ENCODE results near the gene GRAMD2B.

Gene GRAMD2B

GRCh38 chr5:126480824-126481223, 57.6 kb downstream of the GRAMD2B start:
- no peak for DNase-seq (ENCODE audit: low read depth in 2 of 2)

DNA sequence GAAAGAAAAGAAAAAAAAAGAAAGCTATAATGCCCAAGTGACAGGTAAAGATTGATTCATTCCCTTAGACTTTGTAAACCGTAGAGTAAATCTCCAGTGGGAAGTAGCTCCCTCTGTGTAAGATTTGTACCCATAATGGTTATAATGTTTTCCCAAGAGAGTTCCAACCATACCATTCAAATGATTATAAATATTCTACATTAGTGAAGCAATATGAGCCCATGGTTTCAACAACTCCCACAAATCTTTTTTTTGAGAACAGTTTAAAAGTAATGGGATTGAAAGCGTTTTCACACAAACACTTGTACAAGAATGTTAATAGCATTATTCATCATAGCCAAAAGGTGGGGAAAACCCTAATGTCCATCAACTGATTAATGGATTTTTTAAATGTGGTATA, 58.0 kb downstream of the GRAMD2B start:
- DNase-seq (ENCODE audit: low read depth in 2 of 2), result no peak

- no peak for DNase-seq (ENCODE audit: low read depth in 2 of 2)
These were observed 59.4 kb downstream of the GRAMD2B start for GRCh38 chr5:126482591-126482990.

GRCh38 chr5:126483156-126483555, 59.9 kb downstream of the GRAMD2B start:
- no peak for DNase-seq (ENCODE audit: low read depth in 2 of 2)

DNA sequence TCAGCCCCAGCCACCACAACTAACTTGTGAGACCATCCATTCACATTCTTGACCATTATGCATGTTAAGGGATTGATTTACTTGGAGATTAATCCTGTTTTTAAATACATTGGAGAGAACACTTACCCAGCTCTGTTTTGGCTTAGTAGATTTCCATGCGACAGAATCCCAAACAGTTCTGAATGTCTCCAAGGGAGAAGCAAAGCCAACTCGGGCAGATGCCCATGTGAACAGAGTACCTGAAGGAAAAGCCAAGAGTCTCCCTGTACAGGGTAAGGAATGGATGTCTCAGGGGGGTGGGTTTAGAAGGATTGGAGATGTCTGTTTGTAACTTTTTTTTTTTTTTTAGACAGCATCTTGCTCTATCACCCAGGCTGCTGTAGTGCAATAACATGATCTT, 61.0 kb downstream of the GRAMD2B start:
- DNase-seq (ENCODE audit: low read depth in 2 of 2), result no peak

DNA sequence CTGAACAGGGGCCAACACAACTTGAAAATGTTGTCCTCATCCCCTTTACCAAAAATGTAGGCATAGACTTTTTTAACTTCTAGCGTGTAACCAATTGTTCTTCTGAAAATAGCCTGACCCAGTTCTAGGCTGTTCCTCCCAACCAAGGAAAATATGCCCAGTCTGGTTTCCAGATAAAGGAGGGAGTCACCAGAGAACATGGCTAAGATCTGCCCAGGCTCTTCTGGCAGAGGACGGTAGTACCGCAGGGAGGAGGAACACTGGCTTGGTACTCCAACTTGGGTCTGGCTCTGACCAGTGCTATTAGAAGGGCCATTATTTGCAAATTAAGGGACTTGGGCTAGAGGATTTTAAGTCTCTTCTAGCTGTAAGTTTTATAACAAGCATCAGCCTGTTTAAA, 63.1 kb downstream of the GRAMD2B start:
- no peak for DNase-seq (ENCODE audit: low read depth in 2 of 2)

- no peak for DNase-seq (ENCODE audit: low read depth in 2 of 2)
These were observed 64.4 kb downstream of the GRAMD2B start for GRCh38 chr5:126487596-126487995.

DNA sequence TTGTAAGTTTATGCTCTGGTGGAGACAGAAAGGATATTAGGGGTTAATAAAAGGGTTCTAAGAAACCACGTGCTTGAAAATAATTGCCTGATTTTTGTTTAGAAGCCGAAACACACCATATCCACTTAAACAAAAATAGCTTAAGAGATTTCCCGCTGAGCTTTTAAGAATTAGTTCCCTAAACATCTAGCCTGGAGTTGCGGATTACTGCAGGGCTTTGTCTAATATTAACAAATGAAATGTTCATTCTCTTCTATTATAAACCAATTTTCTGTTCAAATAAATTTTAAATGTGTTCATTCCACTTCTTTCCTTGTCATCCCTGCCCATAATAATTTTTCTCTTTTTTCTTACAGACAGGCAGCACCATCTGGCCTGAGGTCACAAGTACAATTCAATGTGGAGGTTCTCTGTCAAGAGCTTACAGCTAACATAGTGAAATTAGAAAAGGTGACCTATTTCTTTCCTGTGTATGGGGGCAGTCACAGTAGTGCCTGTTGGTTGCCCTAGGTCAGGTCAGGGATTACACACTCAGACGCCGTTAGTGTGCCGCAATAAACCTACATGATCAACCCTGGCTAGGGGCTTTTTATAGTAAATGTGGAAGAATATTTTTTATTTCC, 65.3 kb downstream of the GRAMD2B start:
- no peak for DNase-seq (ENCODE audit: low read depth in 2 of 2)

DNA sequence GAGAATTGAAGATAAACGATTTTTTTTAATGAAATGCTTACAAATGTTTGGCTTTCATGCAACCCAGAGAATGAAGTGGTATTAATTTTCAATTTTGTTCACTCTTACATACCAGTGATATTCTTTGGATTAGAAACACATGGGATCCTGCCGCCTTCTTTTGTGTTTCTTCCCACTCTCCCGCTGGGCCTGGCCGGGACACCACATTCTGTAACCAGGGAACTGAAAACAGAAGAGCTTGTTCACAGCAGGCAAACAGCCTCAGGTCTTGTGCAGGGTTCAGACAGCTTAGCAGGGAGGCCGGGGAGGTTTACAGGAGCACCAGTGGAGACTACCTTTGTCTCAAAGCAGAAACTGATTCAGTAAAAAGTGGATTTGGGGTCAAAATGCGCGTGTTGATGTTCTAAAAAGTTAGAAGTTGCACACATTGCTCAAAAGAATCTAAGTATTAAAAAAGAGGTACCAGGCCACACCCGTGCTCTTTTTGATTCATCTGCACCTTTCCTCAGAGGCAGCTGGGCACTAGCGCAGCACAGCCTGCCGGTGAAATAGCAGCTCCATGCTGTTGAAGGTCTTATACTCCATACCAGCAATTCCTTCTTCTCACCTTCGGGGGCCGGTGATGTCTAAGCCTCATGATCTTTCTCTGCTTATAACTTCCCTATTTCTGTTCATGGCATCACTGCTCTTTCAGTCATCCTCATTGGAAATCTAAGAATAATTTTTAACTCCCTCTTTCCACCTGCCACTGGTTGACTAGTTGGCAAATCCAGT, 67.1 kb downstream of the GRAMD2B start:
- no peak for DNase-seq (ENCODE audit: low read depth in 2 of 2)

DNA sequence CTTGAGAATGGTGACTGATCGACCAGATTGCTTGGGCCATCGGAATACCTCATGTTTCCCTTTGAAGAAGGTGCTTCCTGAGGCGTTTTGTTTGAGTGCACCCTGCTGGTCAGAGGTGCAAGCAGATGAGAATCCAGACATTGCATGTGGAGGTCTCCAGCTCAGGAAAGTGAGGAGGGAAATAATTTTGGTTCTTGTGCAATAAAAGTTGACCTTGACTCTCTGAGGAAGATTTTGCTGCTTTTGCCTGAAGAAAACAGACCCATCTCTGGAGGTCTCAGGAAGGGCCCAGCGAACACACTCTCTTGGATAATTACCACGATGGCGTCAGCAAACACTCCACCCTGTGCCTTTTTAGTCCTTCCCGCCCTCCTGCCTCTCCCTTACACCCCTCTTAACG, 69.7 kb downstream of the GRAMD2B start:
- DNase-seq (ENCODE audit: low read depth in 2 of 2), result no peak

- no peak for DNase-seq (ENCODE audit: low read depth in 2 of 2)
These were observed 71.2 kb downstream of the GRAMD2B start for GRCh38 chr5:126494393-126494792.

- no peak for DNase-seq (ENCODE audit: low read depth in 2 of 2)
These were observed 74.3 kb downstream of the GRAMD2B start for GRCh38 chr5:126497506-126497905.

GRCh38 chr5:126499278-126499677, 76.1 kb downstream of the GRAMD2B start:
- no peak for DNase-seq (ENCODE audit: low read depth in 2 of 2)

DNA sequence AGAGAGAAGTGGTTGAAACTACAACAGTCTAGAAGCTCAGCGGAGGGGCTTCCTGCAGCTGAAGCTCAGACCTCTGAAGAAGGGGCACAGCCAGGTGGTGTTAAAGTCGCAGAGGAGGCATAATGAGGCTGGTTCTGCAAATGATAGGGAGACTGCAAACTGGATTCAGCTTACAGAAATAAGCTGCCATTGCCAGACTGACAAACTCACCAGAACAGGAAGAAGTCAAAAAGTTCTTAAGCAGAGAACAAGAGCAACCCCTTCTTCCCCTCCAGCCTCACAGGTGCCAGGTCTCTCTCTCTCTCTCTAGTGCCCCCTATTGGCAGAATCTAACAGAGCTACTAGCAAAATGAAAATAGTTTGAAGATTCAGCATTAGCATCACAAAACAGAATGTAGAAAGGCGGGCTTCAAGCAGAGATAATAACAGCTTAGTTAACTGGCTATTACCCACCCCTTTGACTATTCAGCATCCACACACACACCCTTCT, 76.7 kb downstream of the GRAMD2B start:
- DNase-seq (ENCODE audit: low read depth in 2 of 2), result no peak

DNA sequence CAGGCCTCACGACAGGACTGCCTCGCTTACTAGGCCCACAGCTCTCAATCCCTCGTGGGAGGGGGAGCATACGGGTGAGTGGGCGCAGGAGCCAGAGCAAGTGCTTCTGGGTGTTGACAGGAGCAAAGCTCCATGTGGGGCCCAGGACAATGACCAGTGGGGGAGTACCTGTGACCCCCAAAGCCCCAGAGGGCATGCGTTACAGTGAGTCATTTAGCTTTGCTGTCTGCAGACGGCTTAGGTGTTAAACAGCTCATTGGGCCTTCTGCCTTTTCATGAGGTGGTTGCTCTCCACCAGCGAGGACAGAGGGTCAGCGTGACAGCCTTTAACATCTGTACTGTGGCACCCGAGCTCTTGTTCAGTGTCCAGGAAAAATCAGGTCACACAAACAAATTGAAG, 78.2 kb downstream of the GRAMD2B start:
- no peak for DNase-seq (ENCODE audit: low read depth in 2 of 2)

DNA sequence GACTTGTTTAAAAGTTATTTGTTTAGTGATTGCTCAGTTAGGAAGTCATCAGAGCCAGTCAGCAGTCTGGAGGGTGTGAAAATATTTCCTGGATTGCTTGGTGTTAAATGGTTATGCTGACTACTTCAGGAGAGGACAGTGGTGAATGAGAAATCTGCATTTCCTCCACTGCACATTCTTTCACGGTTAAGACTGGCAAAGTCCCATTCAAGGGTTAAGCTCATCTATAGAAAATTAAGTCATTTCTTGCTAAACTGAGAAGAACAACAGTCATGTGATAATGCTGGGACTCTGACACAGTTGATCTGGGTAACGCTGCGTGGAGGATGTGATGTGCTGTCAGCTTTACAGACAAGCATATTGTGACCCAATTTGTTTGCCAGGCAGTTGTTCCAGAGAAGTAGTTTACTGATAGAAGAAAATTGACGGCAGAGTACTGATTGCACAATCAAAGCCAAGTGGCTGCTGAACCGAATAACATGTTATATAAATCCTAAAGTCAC, 80.4 kb downstream of the GRAMD2B start:
- DNase-seq (ENCODE audit: low read depth in 2 of 2), result no peak

DNA sequence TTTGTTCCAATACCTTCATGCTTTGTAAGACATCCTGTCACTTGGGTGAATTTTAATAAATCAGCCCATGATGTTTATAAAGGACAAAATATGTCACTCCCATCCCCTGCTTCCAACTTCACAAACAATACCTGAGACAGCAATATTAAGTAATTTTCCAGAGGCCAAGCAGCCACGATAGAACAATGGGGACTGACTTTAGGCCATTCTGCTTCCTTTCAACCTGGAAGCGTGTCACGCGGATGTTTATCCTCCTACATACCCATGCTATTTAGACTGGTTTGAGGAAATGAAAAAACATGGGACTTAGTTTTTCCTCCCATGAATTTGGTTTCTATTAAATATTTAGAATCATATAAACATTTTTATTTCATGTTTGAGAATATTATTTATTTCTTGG, 82.9 kb downstream of the GRAMD2B start:
- DNase-seq (ENCODE audit: low read depth in 2 of 2), result no peak

- DNase-seq (ENCODE audit: low read depth in 2 of 2), result no peak
These were observed 85.2 kb downstream of the GRAMD2B start for GRCh38 chr5:126508251-126508961.

DNA sequence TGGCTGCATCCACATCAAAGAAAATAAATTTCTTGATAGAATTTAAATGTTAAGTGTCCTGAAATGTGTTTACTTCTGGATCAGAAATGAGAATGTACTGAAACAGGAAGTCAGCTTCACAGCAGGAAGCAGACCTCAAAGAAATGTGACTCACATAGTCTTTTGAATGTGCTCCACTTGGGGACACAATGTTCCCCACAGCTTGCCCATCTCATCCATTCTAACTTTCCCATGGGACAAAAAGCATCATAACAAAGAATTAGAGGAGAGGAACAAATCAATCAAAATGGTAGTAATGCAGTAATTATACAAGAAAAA, 85.7 kb downstream of the GRAMD2B start:
- no peak for DNase-seq (ENCODE audit: low read depth in 2 of 2)

DNA sequence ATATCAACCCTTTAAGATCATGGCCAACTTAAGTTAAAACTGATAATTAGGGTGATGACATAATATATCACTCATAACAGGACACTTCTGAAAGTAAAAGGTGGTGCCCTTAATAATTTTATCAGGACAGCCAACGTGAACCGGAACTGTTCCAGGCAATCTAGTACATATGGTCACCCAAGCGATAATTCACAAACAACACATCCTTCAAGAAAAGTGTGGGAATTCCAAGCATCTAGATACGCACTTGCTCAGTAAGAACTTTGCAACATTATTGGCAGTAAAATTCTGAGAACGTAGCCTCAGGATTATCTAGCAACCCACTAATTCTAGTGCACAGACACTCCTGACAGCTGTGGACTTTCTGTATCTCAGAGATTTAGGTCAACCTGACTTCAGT, 86.1 kb downstream of the GRAMD2B start:
- DNase-seq (ENCODE audit: low read depth in 2 of 2), result no peak

- DNase-seq (ENCODE audit: low read depth in 2 of 2), result no peak
These were observed 88.8 kb downstream of the GRAMD2B start for GRCh38 chr5:126511961-126512360.

GRCh38 chr5:126512451-126512850, 89.2 kb downstream of the GRAMD2B start:
- DNase-seq (ENCODE audit: low read depth in 2 of 2), result no peak

DNA sequence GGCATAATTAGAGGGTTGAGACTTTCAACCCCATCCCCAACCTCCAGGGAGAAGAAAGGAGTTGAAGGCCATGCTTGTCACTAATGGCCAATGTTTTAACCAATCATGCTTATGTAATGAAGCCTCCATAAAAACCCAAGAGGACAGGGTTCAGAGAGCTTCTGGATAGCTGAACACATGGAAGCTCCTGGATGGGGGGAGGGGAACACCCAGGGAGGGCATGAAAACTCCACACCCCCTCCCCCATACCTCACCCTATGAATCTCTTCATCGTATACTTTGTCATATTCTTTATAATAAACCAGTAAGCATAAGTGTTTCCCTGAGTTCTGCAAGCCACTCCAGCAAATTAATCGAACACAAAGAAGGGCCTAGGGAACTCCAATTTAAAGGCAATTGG, 90.1 kb downstream of the GRAMD2B start:
- DNase-seq (ENCODE audit: low read depth in 2 of 2), result no peak
